CD4-positive, alpha-beta T cell (primary cell): ENCODE measurements around the gene CIZ1. TPM values are rescaled to one million over a fixed set of nuclear protein-coding genes. Genes with fewer than 3 reads are reported as not detected.
A peak's percentile ranks its signal among the peaks of the same experiment; 100 is the strongest.

Experiments
- ATAC-seq: fragments of 200-7000 bp; cut with Tn5 transposase; one replicate; pipeline ENCODE4 v1.10.0; 2022; ENCODE audit warnings: mild to moderate bottlenecking; ENCODE audit not compliant: poor library complexity
- CTCF ChIA-PET: fragments of 350-600 bp; sonication (Branson Sonifier 250); formaldehyde crosslinking; loops from one replicate; lab custom pipeline; 2021; ENCODE audit warnings: antibody characterized with exemption, inconsistent platforms; lab: Charles Lee
- POLR2A ChIA-PET: fragments of 350-600 bp; sonication (Branson Sonifier 250); formaldehyde crosslinking; loops from one replicate; lab custom pipeline; 2021; ENCODE audit warnings: antibody characterized with exemption, inconsistent platforms; lab: Charles Lee
- DNase-seq, 14 experiments: peaks; one replicate each; pipeline ENCODE4 v3.0.0-alpha.2; 2013 to 2020; ENCODE audit warnings: mixed read lengths in 2 of 14
- H3K27ac ChIP-seq, 2 donors: one replicate each; pipeline versions ENCODE4 v1.5.1 to v1.7.0; 2013; ENCODE audit warnings: low read length in 2 of 2, low read depth in 1 of 2, mild to moderate bottlenecking in 1 of 2
- H3K27me3 ChIP-seq, 2 experiments: 1 replicate in 1 of 2; 2 replicates in 1 of 2; pipeline versions ENCODE4 v1.6.1 to v1.7.0; 2013; ENCODE audit warnings: low read length in 2 of 2, control low read depth in 1 of 2, mild to moderate bottlenecking in 1 of 2, moderate library complexity in 1 of 2; ENCODE audit not compliant: insufficient read depth in 2 of 2, control insufficient read depth in 1 of 2
- H3K36me3 ChIP-seq: one replicate; pipeline ENCODE4 v1.6.1; 2013; ENCODE audit warnings: low read length, control low read depth; ENCODE audit not compliant: insufficient read depth
- H3K4me1 ChIP-seq: one replicate; pipeline ENCODE4 v1.6.1; 2013; ENCODE audit warnings: low read length, control low read depth; ENCODE audit not compliant: insufficient read depth
- H3K4me3 ChIP-seq: one replicate; pipeline ENCODE4 v1.5.1; 2013; ENCODE audit warnings: mild to moderate bottlenecking, low read length, moderate library complexity
- H3K9me3 ChIP-seq, 2 experiments: 1 replicate in 1 of 2; 2 replicates in 1 of 2; pipeline versions ENCODE4 v1.6.1 to v1.7.0; 2013; ENCODE audit warnings: low read length in 2 of 2, mild to moderate bottlenecking in 2 of 2, control low read depth in 1 of 2, moderate library complexity in 1 of 2; ENCODE audit not compliant: control insufficient read depth in 1 of 2, insufficient read depth in 1 of 2
- H3K27ac Mint-ChIP-seq: one replicate; pipeline ENCODE4 v1.8.0; 2020; ENCODE audit warnings: mixed read lengths
- H3K27me3 Mint-ChIP-seq: one replicate; pipeline ENCODE4 v1.8.0; 2021; ENCODE audit warnings: mixed read lengths
- H3K36me3 Mint-ChIP-seq: one replicate; pipeline ENCODE4 v1.8.0; 2021; ENCODE audit warnings: low read depth, mixed read lengths
- H3K4me1 Mint-ChIP-seq: one replicate; pipeline ENCODE4 v1.8.0; 2021; ENCODE audit warnings: low read depth, mixed read lengths
- H3K4me3 Mint-ChIP-seq: one replicate; pipeline ENCODE4 v1.8.0; 2020; ENCODE audit warnings: mild to moderate bottlenecking, mixed read lengths
- H3K9me3 Mint-ChIP-seq: one replicate; pipeline ENCODE4 v1.8.0; 2020; ENCODE audit warnings: mixed read lengths
- CTCF ChIP-seq: fragments of 200-600 bp; IDR thresholded peaks from one replicate; pipeline ENCODE4 v1.8.0; 2022; ENCODE audit warnings: antibody characterized with exemption, mild to moderate bottlenecking
- intact Hi-C, 2 experiments: fragments of 100-400 bp; cut with DNase I in 1 of 2; cut with micrococcal nuclease in 1 of 2; formaldehyde crosslinking; loops; one replicate each; pipeline versions ENCODE4 v1.15.1 to v1.9.0; 2023 to 2025; cut with DNase I, micrococcal nuclease
- total RNA-seq, 174 experiments: library from RNA in 2 of 174; stranded (reverse) in 2 of 174; gene quantifications; one replicate each; pipeline ENCODE4 v1.2.3 and lab custom pipeline; 2021 to 2026

Gene CIZ1
- total RNA-seq, 2 experiments from 2014 or later, result 106 to 107 TPM

DNA sequence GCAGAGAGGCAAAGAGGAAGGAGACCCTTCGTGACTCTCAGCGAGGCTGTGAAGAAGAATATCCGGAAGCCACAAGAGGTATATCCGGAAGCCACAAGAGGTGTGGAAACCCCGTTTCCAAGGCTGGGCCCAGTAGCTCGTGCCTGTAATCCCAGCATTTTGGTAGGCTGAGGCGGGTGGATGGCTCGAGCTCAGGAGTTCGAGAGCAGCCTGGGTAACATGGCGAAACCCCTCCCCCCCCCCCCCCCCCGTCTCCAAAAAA lies 31.9 kb downstream of the CIZ1 start:
- peak overlapping the region; percentile 92 for H3K27ac Mint-ChIP-seq
- H3K9me3 ChIP-seq, result no peaks in the 10 kb centered on the region
- peaks cover 22% of the 10 kb centered on the region for H3K36me3 Mint-ChIP-seq
- no peaks in the 10 kb centered on the region for H3K9me3 Mint-ChIP-seq
- ATAC-seq (peak; percentile 61), DNase-seq (peak; percentile 19 to 89 (median 46))
- intact Hi-C loops, result loop anchor here in 1 of 2 experiments (10.0 kb wide), 1 partner anchor 935 kb away; no protein-coding TSS in a partner anchor
- H3K4me1 ChIP-seq, result peaks cover 24% of the 10 kb centered on the region
- no peaks in the 10 kb centered on the region for H3K27me3 Mint-ChIP-seq
- no peak for TF ChIP-seq CTCF
- H3K4me3 Mint-ChIP-seq, result peak overlapping the region; percentile 89
- H3K27me3 ChIP-seq, result no peaks in the 10 kb centered on the region
- ChIA-PET POLR2A (interaction anchor here (0.6 to 4.4 kb wide), 11 partner anchors 10 to 394 kb away, joined by 3 to 29 read pairs (median 5); partner anchors contain the start of genes GOLGA2, NAIF1, PTGES2 and SWI5), CTCF (interaction anchor here (1.5 to 2.9 kb wide), 2 partner anchors 31 to 32 kb away, joined by 4 to 8 read pairs; partner anchors contain the start of gene CIZ1)
- peak overlapping the region; percentile 97 for H3K4me3 ChIP-seq
- peaks cover 20% of the 10 kb centered on the region for H3K4me1 Mint-ChIP-seq
- peak overlapping the region; percentile 48 to 86 for H3K27ac ChIP-seq
- H3K36me3 ChIP-seq, result peaks cover 19% of the 10 kb centered on the region

DNA sequence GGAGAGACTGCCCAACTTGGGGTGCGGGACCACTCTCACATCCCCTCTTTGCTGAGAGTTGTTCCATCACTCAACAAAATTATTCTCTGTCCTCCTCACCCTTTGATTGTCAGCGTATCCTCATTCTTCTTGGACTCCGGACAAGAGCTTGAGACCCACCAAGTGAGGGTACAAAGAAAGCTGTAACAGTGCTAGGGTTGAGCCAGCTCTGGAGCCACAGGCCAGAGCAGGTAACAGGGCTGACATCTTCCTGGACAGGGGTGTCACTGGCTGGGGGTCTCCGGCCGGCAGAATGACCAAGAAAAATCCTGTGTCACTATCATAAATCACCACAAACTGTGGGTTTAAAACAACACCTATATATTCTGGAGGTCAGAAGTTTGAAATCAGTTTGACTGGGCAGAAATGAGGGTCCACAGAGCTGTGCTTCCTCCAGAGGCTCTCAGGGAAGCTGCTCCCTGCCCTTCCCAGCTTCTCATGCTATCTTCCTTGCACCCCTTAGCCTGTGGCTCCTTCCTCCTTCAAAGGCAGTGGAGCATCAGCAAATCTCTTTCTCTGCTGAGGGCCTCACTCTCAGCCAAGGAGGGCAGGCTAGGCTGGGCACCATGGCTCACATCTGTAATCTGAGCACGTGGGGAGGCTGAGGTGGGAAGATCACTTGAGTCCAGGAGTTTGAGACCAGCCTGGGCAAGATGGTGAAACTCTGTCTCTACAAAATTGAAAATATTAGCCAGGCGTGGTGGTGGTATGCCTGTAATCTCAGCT lies 35.5 kb downstream of the CIZ1 start:
- Mint-ChIP-seq H3K27ac (no peak overlapping the region), H3K4me3 (no peak overlapping the region), H3K9me3 (no peaks in the 10 kb centered on the region), H3K4me1 (peaks cover 7% of the 10 kb centered on the region), H3K36me3 (peaks cover 4% of the 10 kb centered on the region), H3K27me3 (no peaks in the 10 kb centered on the region)
- intact Hi-C loops, result loop anchor here in 1 of 2 experiments (10.0 kb wide), 1 partner anchor 931 kb away; no protein-coding TSS in a partner anchor
- no peaks in the 10 kb centered on the region for H3K27me3 ChIP-seq
- peaks cover 15% of the 10 kb centered on the region for H3K4me1 ChIP-seq
- ChIA-PET CTCF (no interaction called here), POLR2A (no interaction called here)
- H3K9me3 ChIP-seq, result no peaks in the 10 kb centered on the region
- H3K27ac ChIP-seq, result no peak overlapping the region
- DNase-seq (no peak), ATAC-seq (no peak)
- H3K4me3 ChIP-seq, result no peak overlapping the region
- no peak for TF ChIP-seq CTCF
- H3K36me3 ChIP-seq, result no peaks in the 10 kb centered on the region

DNA sequence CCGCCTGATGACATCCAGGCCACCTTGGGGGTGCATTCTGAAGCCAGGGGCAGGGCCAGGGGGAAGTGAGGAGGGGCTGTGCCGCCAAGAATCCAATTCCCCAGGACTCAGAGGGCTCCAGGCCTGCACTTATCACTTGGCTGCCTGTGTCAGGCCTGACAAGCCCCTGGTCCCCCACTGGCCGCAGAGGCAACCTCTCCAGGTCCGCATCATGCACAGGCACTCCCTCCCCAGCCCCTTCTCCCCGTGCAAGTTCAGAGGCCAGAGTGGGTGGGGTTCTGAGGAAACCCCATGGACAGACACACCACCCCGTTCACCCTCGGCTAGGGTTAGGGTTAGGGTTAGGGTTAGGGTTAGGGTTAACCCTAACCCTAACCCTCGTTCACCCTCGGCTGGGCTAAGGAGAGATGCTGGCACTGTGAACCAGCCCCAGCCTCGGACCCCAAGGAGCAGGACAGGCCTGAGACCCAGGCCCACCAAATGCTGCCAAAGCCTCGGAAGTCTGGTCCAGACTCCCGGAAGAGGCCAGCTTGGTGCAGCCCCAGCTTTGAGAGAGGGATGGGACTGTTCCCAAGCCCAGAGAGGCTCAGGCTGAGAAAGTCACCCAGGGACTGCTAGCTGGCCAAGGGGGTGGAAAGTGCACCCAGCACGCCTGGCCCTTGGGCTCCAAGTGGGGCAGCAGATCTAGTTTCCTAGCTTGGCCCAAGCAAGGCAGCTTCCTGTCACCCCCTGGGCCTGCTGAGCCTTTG lies 37.3 kb downstream of the CIZ1 start:
- Histone ChIP-seq H3K4me3 (no peak overlapping the region), H3K9me3 (no peaks in the 10 kb centered on the region), H3K4me1 (peaks cover under 1% of the 10 kb centered on the region), H3K27me3 (no peaks in the 10 kb centered on the region), H3K27ac (no peak overlapping the region), H3K36me3 (no peaks in the 10 kb centered on the region)
- Mint-ChIP-seq H3K9me3 (no peaks in the 10 kb centered on the region), H3K27ac (no peak overlapping the region), H3K4me1 (peaks cover under 1% of the 10 kb centered on the region), H3K4me3 (no peak overlapping the region), H3K27me3 (no peaks in the 10 kb centered on the region), H3K36me3 (no peaks in the 10 kb centered on the region)
- no peak for ATAC-seq
- ChIA-PET CTCF (no interaction called here), POLR2A (no interaction called here)
- intact Hi-C loops, result loop anchor here in 1 of 2 experiments (10.0 kb wide), 1 partner anchor 929 kb away; no protein-coding TSS in a partner anchor
- no peak for TF ChIP-seq CTCF
- no peak for DNase-seq
